Ovary (tissue), 3 donors: ENCODE results near the gene TLN1.

Source experiments
- POLR2A ChIP-seq: fragments of 450-650 bp; IDR thresholded peaks from one replicate; pipeline ENCODE4 v1.6.1; 2017; ENCODE audit warnings: antibody characterized with exemption, mild to moderate bottlenecking, moderate library complexity
- TF ChIP-seq, protein P1 (sequence below), 3 donors: fragments of 450-650 bp in 2 of 3; fragments of 200-600 bp in 1 of 3; IDR thresholded peaks; one replicate each; pipeline versions ENCODE4 v1.5.1 to v1.8.0; 2016 to 2022; ENCODE audit warnings: antibody characterized with exemption in 3 of 3, mild to moderate bottlenecking in 1 of 3
- donor health status: DM: no; HTN: no; CAD: no.

DNA sequence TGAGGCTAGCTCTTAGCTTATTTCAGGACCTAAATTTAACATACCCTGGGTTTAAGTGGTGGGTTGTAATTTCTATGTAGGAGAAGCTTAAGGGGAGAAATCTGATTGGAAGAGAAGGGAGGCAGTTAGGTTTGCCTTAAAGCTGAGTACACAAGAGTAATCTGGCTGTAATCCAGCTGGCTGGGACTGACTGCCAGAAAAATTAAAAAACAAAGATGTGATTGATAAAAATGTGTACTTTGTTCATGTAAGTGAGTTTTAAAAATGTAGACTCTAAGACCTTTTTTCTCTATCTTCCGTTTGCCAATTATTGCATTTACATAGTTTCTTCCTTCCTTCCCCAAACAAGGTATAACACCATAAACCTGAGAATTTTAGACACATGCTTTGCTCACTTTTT lies 39.5 kb upstream of the TLN1 start:
- TF ChIP-seq POLR2A: no peak
- TF ChIP-seq, protein P1, sequence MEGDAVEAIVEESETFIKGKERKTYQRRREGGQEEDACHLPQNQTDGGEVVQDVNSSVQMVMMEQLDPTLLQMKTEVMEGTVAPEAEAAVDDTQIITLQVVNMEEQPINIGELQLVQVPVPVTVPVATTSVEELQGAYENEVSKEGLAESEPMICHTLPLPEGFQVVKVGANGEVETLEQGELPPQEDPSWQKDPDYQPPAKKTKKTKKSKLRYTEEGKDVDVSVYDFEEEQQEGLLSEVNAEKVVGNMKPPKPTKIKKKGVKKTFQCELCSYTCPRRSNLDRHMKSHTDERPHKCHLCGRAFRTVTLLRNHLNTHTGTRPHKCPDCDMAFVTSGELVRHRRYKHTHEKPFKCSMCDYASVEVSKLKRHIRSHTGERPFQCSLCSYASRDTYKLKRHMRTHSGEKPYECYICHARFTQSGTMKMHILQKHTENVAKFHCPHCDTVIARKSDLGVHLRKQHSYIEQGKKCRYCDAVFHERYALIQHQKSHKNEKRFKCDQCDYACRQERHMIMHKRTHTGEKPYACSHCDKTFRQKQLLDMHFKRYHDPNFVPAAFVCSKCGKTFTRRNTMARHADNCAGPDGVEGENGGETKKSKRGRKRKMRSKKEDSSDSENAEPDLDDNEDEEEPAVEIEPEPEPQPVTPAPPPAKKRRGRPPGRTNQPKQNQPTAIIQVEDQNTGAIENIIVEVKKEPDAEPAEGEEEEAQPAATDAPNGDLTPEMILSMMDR (IDR thresholded peaks at IDR 0.05): no peak
